Measurements from ENCODE around the gene PATZ1.
"Not testable (repeated sequence)": the region's sequence is repeated elsewhere in the genome, so short reads cannot be mapped to it uniquely, and the experiment has no call there.

PATZ1 gene

GRCh38 chr22:31348766-31349165 lies 2.6 kb upstream of the PATZ1 start:
- ATAC-seq (replicated peaks; ENCODE audit: extremely low read depth, poor library complexity, severe bottlenecking) (no peak), DNase-seq (ENCODE audit: low spot score in 2 of 2) (no peak)
- Mint-ChIP-seq H3K27me3 (peaks cover 2% of the 10 kb centered on the region), H3K4me3 (peak overlapping the region; percentile 14), H3K36me3 (ENCODE audit: insufficient read depth) (peaks cover 16% of the 10 kb centered on the region), H3K4me1 (peaks cover 20% of the 10 kb centered on the region), H3K9me3 (no peaks in the 10 kb centered on the region), H3K27ac (ENCODE audit: low read depth) (no peak overlapping the region)

GRCh38 chr22:31348009-31348337 lies 1.8 kb upstream of the PATZ1 start:
- not testable (repeated sequence) for H3K9me3 Mint-ChIP-seq; H3K27me3 Mint-ChIP-seq; H3K27ac Mint-ChIP-seq (ENCODE audit: low read depth); DNase-seq (ENCODE audit: low spot score in 2 of 2); ATAC-seq (replicated peaks; ENCODE audit: extremely low read depth, poor library complexity, severe bottlenecking)
- Mint-ChIP-seq H3K4me1 (peaks cover 28% of the 10 kb centered on the region), H3K36me3 (ENCODE audit: insufficient read depth) (peaks cover 19% of the 10 kb centered on the region), H3K4me3 (peak overlapping the region; percentile 89)

GRCh38 chr22:31347251-31348008 lies 1.3 kb upstream of the PATZ1 start:
- Mint-ChIP-seq H3K4me1 (peaks cover 33% of the 10 kb centered on the region), H3K27me3 (no peaks in the 10 kb centered on the region), H3K36me3 (ENCODE audit: insufficient read depth) (peaks cover 25% of the 10 kb centered on the region), H3K4me3 (peak overlapping the region; percentile 89), H3K9me3 (no peaks in the 10 kb centered on the region), H3K27ac (ENCODE audit: low read depth) (peak overlapping the region; percentile 49)
- DNase-seq (ENCODE audit: low spot score in 2 of 2) (peak; percentile 23 to 31), ATAC-seq (replicated peaks; ENCODE audit: extremely low read depth, poor library complexity, severe bottlenecking) (no peak)

- Mint-ChIP-seq H3K4me1 (peaks cover 40% of the 10 kb centered on the region), H3K9me3 (no peaks in the 10 kb centered on the region), H3K27ac (ENCODE audit: low read depth) (peak overlapping the region; percentile 49), H3K36me3 (ENCODE audit: insufficient read depth) (peaks cover 31% of the 10 kb centered on the region), H3K27me3 (no peaks in the 10 kb centered on the region), H3K4me3 (peak overlapping the region; percentile 89)
- peak in 1 of 2 donors; percentile 20 for DNase-seq (ENCODE audit: low spot score in 2 of 2)
- no peak for ATAC-seq (replicated peaks; ENCODE audit: extremely low read depth, poor library complexity, severe bottlenecking)
These were observed 646 bp upstream of the PATZ1 start for GRCh38 chr22:31346733-31347250.

- Mint-ChIP-seq H3K27ac (ENCODE audit: low read depth) (peak overlapping the region; percentile 86), H3K27me3 (no peaks in the 10 kb centered on the region), H3K4me1 (peaks cover 52% of the 10 kb centered on the region), H3K9me3 (no peaks in the 10 kb centered on the region), H3K36me3 (ENCODE audit: insufficient read depth) (peaks cover 34% of the 10 kb centered on the region), H3K4me3 (peak overlapping the region; percentile 89)
- peak; percentile 67 for ATAC-seq (replicated peaks; ENCODE audit: extremely low read depth, poor library complexity, severe bottlenecking)
- DNase-seq (ENCODE audit: low spot score in 2 of 2) = peak; percentile 83 to 88
These were observed 553 bp downstream of the PATZ1 start for GRCh38 chr22:31345331-31346254.

GRCh38 chr22:31344578-31345330 lies 1.4 kb downstream of the PATZ1 start:
- H3K36me3 Mint-ChIP-seq (ENCODE audit: insufficient read depth) = peaks cover 37% of the 10 kb centered on the region
- DNase-seq (ENCODE audit: low spot score in 2 of 2) (peak; percentile 17 to 18), ATAC-seq (replicated peaks; ENCODE audit: extremely low read depth, poor library complexity, severe bottlenecking) (no peak)
- H3K27me3 Mint-ChIP-seq = no peaks in the 10 kb centered on the region
- H3K27ac Mint-ChIP-seq (ENCODE audit: low read depth) = peak overlapping the region; percentile 86
- H3K4me1 Mint-ChIP-seq = peaks cover 60% of the 10 kb centered on the region
- H3K9me3 Mint-ChIP-seq = no peaks in the 10 kb centered on the region
- H3K4me3 Mint-ChIP-seq = peak overlapping the region; percentile 89

GRCh38 chr22:31344256-31344577 lies 1.9 kb downstream of the PATZ1 start:
- Mint-ChIP-seq H3K36me3 (ENCODE audit: insufficient read depth) (peaks cover 43% of the 10 kb centered on the region), H3K27me3 (no peaks in the 10 kb centered on the region), H3K4me3 (peak overlapping the region; percentile 89), H3K4me1 (peaks cover 65% of the 10 kb centered on the region), H3K27ac (ENCODE audit: low read depth) (peak overlapping the region; percentile 86), H3K9me3 (no peaks in the 10 kb centered on the region)
- ATAC-seq (replicated peaks; ENCODE audit: extremely low read depth, poor library complexity, severe bottlenecking) (no peak), DNase-seq (ENCODE audit: low spot score in 2 of 2) (no peak)

- H3K4me1 Mint-ChIP-seq = peaks cover 68% of the 10 kb centered on the region
- peaks cover 47% of the 10 kb centered on the region for H3K36me3 Mint-ChIP-seq (ENCODE audit: insufficient read depth)
- no peaks in the 10 kb centered on the region for H3K9me3 Mint-ChIP-seq
- no peaks in the 10 kb centered on the region for H3K27me3 Mint-ChIP-seq
- H3K27ac Mint-ChIP-seq (ENCODE audit: low read depth) = peak overlapping the region; percentile 86
- DNase-seq (ENCODE audit: low spot score in 2 of 2) (no peak), ATAC-seq (replicated peaks; ENCODE audit: extremely low read depth, poor library complexity, severe bottlenecking) (no peak)
- H3K4me3 Mint-ChIP-seq = peak overlapping the region; percentile 89
These were observed 2.6 kb downstream of the PATZ1 start for GRCh38 chr22:31343235-31344191.

GRCh38 chr22:31342389-31343140 lies 3.6 kb downstream of the PATZ1 start:
- no peaks in the 10 kb centered on the region for H3K27me3 Mint-ChIP-seq
- H3K36me3 Mint-ChIP-seq (ENCODE audit: insufficient read depth) = peaks cover 47% of the 10 kb centered on the region
- H3K9me3 Mint-ChIP-seq = no peaks in the 10 kb centered on the region
- peaks cover 77% of the 10 kb centered on the region for H3K4me1 Mint-ChIP-seq
- no peak for ATAC-seq (replicated peaks; ENCODE audit: extremely low read depth, poor library complexity, severe bottlenecking)
- H3K27ac Mint-ChIP-seq (ENCODE audit: low read depth) = peak overlapping the region; percentile 74
- no peak for DNase-seq (ENCODE audit: low spot score in 2 of 2)
- H3K4me3 Mint-ChIP-seq = peak overlapping the region; percentile 89

- H3K4me3 Mint-ChIP-seq = peak overlapping the region; percentile 89
- no peak for ATAC-seq (replicated peaks; ENCODE audit: extremely low read depth, poor library complexity, severe bottlenecking)
- peak overlapping the region; percentile 74 for H3K27ac Mint-ChIP-seq (ENCODE audit: low read depth)
- no peaks in the 10 kb centered on the region for H3K27me3 Mint-ChIP-seq
- peaks cover 49% of the 10 kb centered on the region for H3K36me3 Mint-ChIP-seq (ENCODE audit: insufficient read depth)
- H3K9me3 Mint-ChIP-seq = no peaks in the 10 kb centered on the region
- DNase-seq (ENCODE audit: low spot score in 2 of 2) = no peak
- H3K4me1 Mint-ChIP-seq = peaks cover 77% of the 10 kb centered on the region
These were observed 4.6 kb downstream of the PATZ1 start for GRCh38 chr22:31341386-31342088.
